Activated T-cell treated with anti-CD3 and anti-CD28 coated beads, Interleukin-2, amount 50 U/mL, for 72 hours (primary cell): Measurements from ENCODE around the gene SRRD. TPM values are rescaled to one million over a fixed set of nuclear protein-coding genes. Genes with fewer than 3 reads are reported as not detected.

Experiments
- ATAC-seq, 2 donors: fragments of 150-1000 bp; cut with Tn5 transposase; replicated peaks in 1 of 2; 2 replicates each; pipeline ENCODE4 v1.10.0; 2021; ENCODE audit warnings: moderate library complexity in 2 of 2, mild to moderate bottlenecking in 1 of 2
- DNase-seq, 2 donors: peaks; one replicate each; pipeline ENCODE4 v3.0.0; 2021 to 2022; ENCODE audit warnings: mixed read lengths in 1 of 2
- H3K27ac Mint-ChIP-seq: one replicate; pipeline ENCODE4 v1.8.0; 2022; ENCODE audit warnings: mild to moderate bottlenecking, moderate library complexity, mixed read lengths
- H3K27me3 Mint-ChIP-seq: one replicate; pipeline ENCODE4 v1.8.0; 2022; ENCODE audit warnings: low read depth, mixed read lengths
- H3K36me3 Mint-ChIP-seq, 2 donors: one replicate each; pipeline ENCODE4 v1.8.0; 2022; ENCODE audit warnings: mixed read lengths in 2 of 2, mild to moderate bottlenecking in 1 of 2; ENCODE audit not compliant: insufficient read depth in 2 of 2
- H3K4me1 Mint-ChIP-seq: one replicate; pipeline ENCODE4 v1.8.0; 2022; ENCODE audit warnings: low read depth, mixed read lengths
- H3K4me3 Mint-ChIP-seq, 2 donors: one replicate each; pipeline ENCODE4 v1.8.0; 2022; ENCODE audit warnings: mild to moderate bottlenecking in 2 of 2, mixed read lengths in 2 of 2, moderate library complexity in 2 of 2
- H3K9me3 Mint-ChIP-seq, 2 donors: one replicate each; pipeline ENCODE4 v1.8.0; 2022; ENCODE audit warnings: mixed read lengths in 2 of 2
- total RNA-seq, 2 donors: library from RNA; stranded (reverse); gene quantifications; one replicate each; pipeline ENCODE4 v1.2.3, GENCODE V29; 2022

Gene SRRD
- total RNA-seq, 2 donors from 2014 or later, result 13.5 to 20.0 TPM

DNA sequence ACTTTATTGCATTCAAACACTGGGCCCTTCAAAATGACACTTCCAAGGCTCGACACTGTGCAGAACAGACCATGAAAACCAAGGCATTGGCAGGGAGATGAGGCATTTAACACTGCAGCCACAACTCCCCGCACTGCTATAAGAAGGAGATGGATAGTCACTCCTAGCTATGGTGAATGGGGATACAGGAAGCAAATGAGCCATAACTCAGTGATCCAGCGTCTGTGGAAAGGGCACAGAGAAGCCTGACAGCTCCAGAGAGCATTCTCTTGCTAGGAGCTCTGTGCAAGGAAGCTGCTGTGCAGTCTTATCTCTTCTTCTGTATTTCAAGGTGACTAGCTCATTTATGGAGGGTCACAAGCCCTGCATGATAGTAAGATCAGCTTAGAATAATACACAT lies 21.0 kb upstream of the SRRD start:
- H3K9me3 Mint-ChIP-seq, result no peaks in the 10 kb centered on the region
- H3K36me3 Mint-ChIP-seq, result peaks cover 0 to 18% of the 10 kb centered on the region in 2 donors
- ATAC-seq (no peak), DNase-seq (no peak)
- no peaks in the 10 kb centered on the region for H3K27me3 Mint-ChIP-seq
- no peak overlapping the region for H3K4me3 Mint-ChIP-seq
- no peaks in the 10 kb centered on the region for H3K4me1 Mint-ChIP-seq
- no peak overlapping the region for H3K27ac Mint-ChIP-seq

DNA sequence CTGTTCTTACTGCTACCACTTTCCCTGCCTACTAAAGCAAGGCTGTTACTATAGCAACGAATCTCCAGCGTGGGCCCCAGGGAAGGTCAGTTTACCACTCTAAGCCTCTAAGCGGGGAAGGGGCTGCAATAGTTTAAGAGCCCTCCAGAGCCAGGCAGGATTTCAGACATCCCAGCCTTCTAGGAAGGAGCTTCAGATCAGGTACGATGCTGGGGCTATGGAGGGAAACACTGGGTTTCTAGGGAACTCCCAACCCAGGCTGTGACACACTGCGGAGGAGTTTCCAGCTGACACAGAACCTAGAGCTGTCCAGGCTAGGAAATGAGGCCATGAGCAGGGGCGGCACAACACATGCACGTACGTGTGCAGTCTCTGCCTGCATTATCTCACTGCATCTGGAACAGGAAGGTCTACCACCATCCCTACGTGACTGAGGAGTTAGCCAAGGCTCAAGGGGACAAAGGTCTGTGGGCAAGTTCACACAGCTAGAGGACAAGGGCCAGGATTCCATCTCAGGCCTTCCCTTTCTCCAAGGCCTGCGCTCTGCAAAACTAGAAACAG lies 20.5 kb upstream of the SRRD start:
- Mint-ChIP-seq H3K9me3 (no peaks in the 10 kb centered on the region), H3K36me3 (peaks cover 0 to 17% of the 10 kb centered on the region in 2 donors), H3K27ac (no peak overlapping the region), H3K4me1 (no peaks in the 10 kb centered on the region), H3K27me3 (no peaks in the 10 kb centered on the region), H3K4me3 (no peak overlapping the region)
- DNase-seq, result no peak
- no peak for ATAC-seq

DNA sequence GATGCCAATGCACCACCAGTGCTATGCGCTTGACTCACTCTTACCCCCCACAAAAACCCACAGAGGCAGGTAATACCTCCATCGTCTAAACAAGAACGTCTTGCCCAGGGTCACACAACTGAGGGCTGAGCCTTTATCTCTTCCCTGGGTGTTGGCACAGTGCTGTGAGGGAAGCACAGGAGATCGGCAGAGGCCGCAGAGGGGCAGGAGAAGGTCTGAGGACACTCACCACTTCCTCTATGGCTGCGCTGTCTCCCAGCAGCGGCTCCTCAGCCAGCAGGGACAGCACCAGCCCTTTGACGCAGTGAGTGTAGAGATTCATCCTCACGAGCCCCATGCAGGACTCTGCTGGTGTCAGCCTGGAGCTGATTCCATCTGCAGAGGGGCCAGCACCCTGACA lies 20.0 kb upstream of the SRRD start:
- DNase-seq (no peak), ATAC-seq (no peak)
- Mint-ChIP-seq H3K9me3 (no peaks in the 10 kb centered on the region), H3K4me3 (no peak overlapping the region), H3K27me3 (no peaks in the 10 kb centered on the region), H3K4me1 (no peaks in the 10 kb centered on the region), H3K36me3 (peaks cover 0 to 17% of the 10 kb centered on the region in 2 donors), H3K27ac (no peak overlapping the region)

DNA sequence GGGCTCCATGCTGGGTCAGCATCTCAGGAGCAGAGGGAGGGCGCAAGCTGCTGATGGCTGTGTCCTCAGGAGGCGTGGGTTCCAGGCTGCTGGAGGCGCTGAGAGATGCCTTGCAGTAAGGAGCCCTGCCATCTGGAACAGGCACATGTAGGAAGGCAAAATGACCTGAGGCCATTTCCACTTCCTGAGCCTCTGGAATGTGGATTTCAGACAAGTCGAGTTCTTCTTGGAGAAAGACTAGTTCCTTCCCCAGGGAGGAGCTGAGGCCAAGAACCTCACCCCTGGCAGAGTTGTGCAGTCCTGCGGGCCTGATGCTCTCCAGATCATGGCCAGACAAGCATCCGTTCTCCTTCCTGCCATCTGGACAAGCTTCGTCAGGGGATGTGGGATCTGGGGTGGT lies 19.4 kb upstream of the SRRD start:
- Mint-ChIP-seq H3K27ac (no peak overlapping the region), H3K36me3 (peaks cover 2 to 24% of the 10 kb centered on the region in 2 donors), H3K4me3 (no peak overlapping the region), H3K9me3 (no peaks in the 10 kb centered on the region), H3K4me1 (no peaks in the 10 kb centered on the region), H3K27me3 (no peaks in the 10 kb centered on the region)
- DNase-seq (no peak), ATAC-seq (no peak)

DNA sequence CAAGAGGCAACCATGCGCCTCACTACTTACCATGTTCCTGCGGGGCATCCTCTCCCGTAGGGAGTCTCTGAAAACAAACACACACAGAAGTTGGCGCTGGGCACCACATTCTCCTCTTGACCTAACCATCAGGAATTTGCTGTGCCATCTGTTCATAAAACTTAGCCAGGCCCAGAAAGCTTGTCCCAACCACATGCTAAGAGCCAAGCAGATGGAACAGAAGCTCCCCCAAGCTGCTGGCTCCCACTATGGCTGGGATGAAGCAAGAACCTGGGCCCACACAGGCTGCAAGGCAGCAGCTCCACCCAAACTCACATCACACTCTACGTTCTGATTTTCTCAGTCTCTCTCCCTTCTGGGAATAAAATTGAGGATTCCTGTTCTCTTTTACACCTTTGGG lies 17.5 kb upstream of the SRRD start:
- Mint-ChIP-seq H3K27ac (peak overlapping the region; percentile 16), H3K27me3 (no peaks in the 10 kb centered on the region), H3K36me3 (peaks cover 2 to 25% of the 10 kb centered on the region in 2 donors)

DNA sequence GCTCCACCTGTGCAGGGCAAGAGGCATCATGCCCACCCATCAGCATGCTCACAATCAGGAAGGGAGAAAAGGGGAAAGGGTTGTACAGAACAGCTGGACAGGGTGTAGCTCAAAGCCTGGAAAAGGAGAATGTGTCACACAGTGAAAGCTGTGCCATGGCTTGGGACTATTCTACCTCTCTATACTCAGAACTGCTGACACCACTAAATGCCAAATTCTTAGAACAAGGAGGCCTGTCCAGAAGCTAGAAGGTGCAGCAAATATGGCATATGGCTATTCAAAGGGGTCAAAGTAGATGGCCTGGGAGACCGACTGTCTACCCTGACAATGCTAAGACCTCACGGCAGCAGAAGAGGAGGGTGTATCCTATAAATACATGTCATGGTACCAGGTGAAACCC lies 12.9 kb upstream of the SRRD start:
- no peaks in the 10 kb centered on the region for H3K9me3 Mint-ChIP-seq
- no peak overlapping the region for H3K27ac Mint-ChIP-seq
- ATAC-seq, result no peak

More for the DNA sequence above, 17.5 kb upstream of the SRRD start:
- H3K4me1 Mint-ChIP-seq, result no peaks in the 10 kb centered on the region
- no peak for ATAC-seq
- no peak for DNase-seq
- H3K9me3 Mint-ChIP-seq, result no peaks in the 10 kb centered on the region
- no peak overlapping the region for H3K4me3 Mint-ChIP-seq

DNA sequence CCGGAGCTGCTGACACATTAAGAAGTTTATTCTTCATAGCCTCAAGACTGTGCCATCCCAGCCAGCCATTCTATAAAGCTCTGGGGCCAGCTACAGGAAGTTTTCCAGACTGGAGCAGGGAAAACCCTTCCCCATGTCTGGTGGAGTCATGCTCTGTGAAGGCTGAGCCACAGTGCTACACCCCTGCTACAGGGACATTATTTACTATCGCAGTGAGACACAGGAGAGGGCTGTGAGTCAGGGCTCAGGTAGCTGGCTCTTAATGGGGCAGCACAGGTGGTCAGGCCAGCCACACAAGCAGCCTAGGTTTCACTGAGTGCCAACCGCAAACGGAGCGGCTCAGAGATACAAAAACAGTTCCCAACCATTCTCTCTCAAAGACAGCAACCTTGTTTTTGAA lies 12.2 kb upstream of the SRRD start:
- DNase-seq, result no peak
- Mint-ChIP-seq H3K4me3 (no peak overlapping the region), H3K27ac (no peak overlapping the region), H3K36me3 (peaks cover 3 to 19% of the 10 kb centered on the region in 2 donors), H3K9me3 (no peaks in the 10 kb centered on the region), H3K27me3 (no peaks in the 10 kb centered on the region), H3K4me1 (peaks cover 12% of the 10 kb centered on the region)
- ATAC-seq, result no peak

More for the DNA sequence above, 12.9 kb upstream of the SRRD start:
- no peak for DNase-seq
- H3K4me3 Mint-ChIP-seq, result no peak overlapping the region
- H3K36me3 Mint-ChIP-seq, result peaks cover 3 to 19% of the 10 kb centered on the region in 2 donors
- H3K27me3 Mint-ChIP-seq, result no peaks in the 10 kb centered on the region
- H3K4me1 Mint-ChIP-seq, result peaks cover 8% of the 10 kb centered on the region

DNA sequence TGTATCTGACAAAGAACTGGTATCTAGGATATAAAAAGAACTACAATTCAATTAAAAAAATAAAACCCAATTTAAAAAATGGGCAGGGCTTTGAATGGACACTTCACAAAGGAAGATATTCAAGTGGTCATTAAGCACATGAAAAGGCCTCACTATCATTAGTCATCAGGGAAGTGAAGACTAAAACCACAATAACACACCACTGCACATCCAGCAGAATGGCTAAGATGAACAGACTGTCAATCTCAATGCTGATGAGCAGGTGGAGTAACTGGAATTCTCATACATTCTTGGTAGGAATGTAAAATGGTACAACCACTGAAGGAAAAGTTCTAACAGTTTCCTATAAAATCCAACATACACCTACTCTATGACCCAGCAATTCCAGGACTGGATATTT lies 9.0 kb upstream of the SRRD start:
- peak overlapping the region; percentile 19 for H3K27ac Mint-ChIP-seq
- H3K4me1 Mint-ChIP-seq, result peaks cover 42% of the 10 kb centered on the region
- no peaks in the 10 kb centered on the region for H3K9me3 Mint-ChIP-seq
- H3K36me3 Mint-ChIP-seq, result peaks cover 12 to 23% of the 10 kb centered on the region in 2 donors
- no peaks in the 10 kb centered on the region for H3K27me3 Mint-ChIP-seq
- H3K4me3 Mint-ChIP-seq, result no peak overlapping the region
- DNase-seq (no peak), ATAC-seq (no peak)

DNA sequence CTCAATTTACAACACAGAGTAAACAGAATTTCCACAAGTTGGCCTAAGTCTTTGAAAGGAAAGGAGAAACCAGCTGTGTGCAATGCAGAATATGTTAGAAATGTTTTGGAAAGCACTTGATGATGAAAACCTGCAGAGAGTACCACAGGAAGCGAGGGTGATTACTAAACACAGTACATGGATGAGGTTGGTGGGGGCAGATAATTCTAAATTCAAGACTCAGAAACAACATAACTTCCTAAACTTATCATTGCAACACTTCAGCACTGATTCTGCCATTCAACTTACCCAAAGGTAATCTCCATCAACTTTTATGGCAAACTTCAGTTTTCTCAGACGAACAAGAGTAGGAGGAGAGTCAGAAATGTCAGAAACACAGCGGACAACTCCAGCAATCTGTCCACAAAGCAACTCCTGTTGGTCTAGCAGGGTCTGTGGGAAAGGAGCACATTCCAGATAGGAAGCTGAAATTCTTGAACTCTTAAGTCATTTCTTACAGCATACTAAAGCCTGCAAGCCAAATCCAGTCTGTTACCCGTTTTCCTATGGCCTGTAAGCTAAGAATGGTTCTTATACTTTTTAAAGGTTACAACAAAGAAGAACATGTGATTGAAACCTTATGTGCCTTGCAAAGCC lies 6.9 kb upstream of the SRRD start:
- peak overlapping the region; percentile 4 to 22 for H3K4me3 Mint-ChIP-seq
- no peaks in the 10 kb centered on the region for H3K9me3 Mint-ChIP-seq
- H3K27me3 Mint-ChIP-seq, result no peaks in the 10 kb centered on the region
- ATAC-seq (peak; percentile 45 to 59), DNase-seq (no peak)
- H3K36me3 Mint-ChIP-seq, result peaks cover 10 to 24% of the 10 kb centered on the region in 2 donors
- H3K4me1 Mint-ChIP-seq, result peaks cover 63% of the 10 kb centered on the region
- H3K27ac Mint-ChIP-seq, result peak overlapping the region; percentile 66

DNA sequence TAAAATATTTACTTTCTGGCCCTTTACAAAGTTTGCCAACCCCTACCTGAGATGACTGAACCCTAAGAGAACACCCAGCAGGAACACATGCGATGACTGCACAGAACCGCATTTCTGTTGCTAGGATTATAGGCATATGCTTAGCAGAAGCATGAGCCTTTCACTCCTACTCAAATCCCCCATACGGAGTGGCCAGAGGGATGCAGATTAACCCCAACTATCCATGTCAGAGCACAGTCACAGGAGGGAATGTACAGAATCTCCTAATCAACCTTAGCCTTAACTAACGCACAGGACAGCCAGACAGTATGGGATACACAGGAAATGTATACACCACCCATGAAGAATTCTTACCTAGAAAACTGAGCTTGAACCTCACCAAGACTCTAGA lies 6.3 kb upstream of the SRRD start:
- Mint-ChIP-seq H3K27ac (no peak overlapping the region), H3K4me1 (peaks cover 69% of the 10 kb centered on the region), H3K4me3 (peak overlapping the region in 1 of 2 donors; percentile 80), H3K9me3 (no peaks in the 10 kb centered on the region), H3K27me3 (no peaks in the 10 kb centered on the region), H3K36me3 (peaks cover 10 to 24% of the 10 kb centered on the region in 2 donors)
- no peak for DNase-seq
- ATAC-seq, result peak; percentile 12 to 24

DNA sequence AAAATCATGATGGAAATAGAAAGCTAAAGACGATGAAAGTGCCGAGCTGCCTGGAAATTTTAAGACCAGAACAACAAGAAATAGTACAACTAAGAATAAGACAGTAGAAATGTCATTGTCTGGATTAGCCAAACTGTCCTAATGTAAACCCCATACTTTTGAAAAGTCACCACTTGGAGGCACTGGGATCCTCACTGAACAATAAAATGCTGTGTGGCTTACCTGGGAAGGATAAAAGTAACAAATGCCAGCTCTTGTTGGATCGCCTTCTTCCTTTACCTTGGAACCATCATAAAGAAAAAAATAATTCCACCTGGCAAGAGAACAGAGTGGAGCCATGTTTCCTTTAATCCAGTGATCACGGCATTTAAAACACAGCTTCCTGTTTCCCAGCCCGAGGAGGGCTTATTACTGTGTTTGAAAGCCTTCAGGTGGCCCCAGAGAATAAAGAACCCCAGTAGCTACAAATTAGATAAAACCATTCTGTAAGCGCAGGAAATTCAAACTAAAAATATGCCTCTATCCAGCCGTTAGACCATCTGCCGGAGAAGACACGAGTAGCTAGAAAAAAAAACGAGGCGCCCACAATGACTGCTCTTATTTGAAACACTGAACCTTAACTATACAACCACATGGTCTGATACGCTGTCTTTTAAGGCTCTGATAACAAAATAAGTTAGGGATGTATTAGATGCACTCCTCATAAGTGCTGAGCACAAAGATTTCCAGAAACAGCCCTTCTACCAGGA lies 4.5 kb upstream of the SRRD start:
- Mint-ChIP-seq H3K9me3 (no peaks in the 10 kb centered on the region), H3K4me1 (peaks cover 79% of the 10 kb centered on the region), H3K36me3 (peaks cover 10 to 19% of the 10 kb centered on the region in 2 donors)

DNA sequence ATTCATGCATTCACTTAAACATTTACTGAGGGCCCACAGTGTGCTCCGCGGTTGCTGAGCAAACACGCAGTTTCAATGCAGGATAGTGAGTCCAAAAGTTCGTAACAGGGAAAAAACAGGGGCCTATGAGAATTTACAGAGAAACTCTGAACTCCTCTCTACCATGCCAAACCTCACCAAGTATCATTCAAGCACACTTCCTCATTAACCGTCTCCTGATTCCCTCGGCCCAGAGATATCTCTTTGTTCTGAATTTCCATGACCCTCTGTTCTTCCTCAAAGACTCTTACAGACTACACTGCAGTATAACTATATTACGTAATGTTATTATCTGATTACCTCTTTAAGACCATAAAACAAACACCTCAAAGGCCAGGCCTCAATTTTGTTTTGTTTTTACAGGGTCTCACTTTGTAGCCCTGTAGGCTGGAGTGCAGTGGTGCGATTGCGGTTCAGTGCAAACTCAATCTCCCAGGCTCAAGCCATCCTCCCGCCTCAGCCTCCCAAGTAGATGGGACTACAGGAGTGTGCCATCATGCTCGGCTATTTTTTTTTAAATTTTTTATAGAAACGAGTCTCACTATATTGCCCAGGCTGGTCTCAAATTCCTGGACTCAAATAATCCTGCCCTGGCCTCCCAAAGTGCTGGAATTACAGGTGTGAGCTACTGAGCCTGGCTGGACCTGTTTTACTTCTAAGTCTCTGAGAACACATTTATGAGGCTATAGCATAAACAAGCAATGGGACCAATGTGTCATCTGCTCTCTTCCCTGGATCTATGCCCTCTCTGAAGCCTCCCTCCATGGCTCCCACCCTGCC lies 3.7 kb upstream of the SRRD start:
- H3K27ac Mint-ChIP-seq, result peak overlapping the region; percentile 93
- DNase-seq, result no peak
- peaks cover 10 to 17% of the 10 kb centered on the region in 2 donors for H3K36me3 Mint-ChIP-seq

More for the DNA sequence above, 4.5 kb upstream of the SRRD start:
- DNase-seq (no peak), ATAC-seq (no peak)
- H3K27me3 Mint-ChIP-seq, result no peaks in the 10 kb centered on the region
- H3K27ac Mint-ChIP-seq, result peak overlapping the region; percentile 93
- peak overlapping the region; percentile 90 to 95 for H3K4me3 Mint-ChIP-seq

DNA sequence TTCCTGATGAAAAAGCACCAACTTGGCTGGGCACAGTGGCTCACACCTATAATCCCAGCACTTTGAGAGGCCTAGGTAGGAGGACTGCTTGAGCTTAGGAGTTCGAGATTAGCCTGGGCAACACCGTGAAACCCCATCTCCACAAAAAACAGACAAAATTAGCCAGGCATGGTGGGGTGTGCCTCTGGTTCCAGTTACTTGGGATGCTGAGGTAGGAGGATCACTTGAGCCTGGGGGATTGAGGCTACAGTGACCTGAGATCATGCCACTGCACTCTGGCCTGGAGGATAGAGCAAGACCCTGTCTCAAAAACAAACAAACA lies 3.1 kb upstream of the SRRD start:
- Mint-ChIP-seq H3K27ac (peak overlapping the region; percentile 93), H3K27me3 (no peaks in the 10 kb centered on the region), H3K9me3 (no peaks in the 10 kb centered on the region), H3K36me3 (peaks cover 10 to 17% of the 10 kb centered on the region in 2 donors), H3K4me1 (peaks cover 85% of the 10 kb centered on the region), H3K4me3 (peak overlapping the region; percentile 90 to 95)
- no peak for DNase-seq
- no peak for ATAC-seq

More for the DNA sequence above, 3.7 kb upstream of the SRRD start:
- Mint-ChIP-seq H3K4me3 (peak overlapping the region; percentile 90 to 95), H3K9me3 (no peaks in the 10 kb centered on the region), H3K27me3 (no peaks in the 10 kb centered on the region), H3K4me1 (peaks cover 80% of the 10 kb centered on the region)
- ATAC-seq, result no peak
